ENCODE measurements around the gene LHFPL2.

The LHFPL2 gene

DNA sequence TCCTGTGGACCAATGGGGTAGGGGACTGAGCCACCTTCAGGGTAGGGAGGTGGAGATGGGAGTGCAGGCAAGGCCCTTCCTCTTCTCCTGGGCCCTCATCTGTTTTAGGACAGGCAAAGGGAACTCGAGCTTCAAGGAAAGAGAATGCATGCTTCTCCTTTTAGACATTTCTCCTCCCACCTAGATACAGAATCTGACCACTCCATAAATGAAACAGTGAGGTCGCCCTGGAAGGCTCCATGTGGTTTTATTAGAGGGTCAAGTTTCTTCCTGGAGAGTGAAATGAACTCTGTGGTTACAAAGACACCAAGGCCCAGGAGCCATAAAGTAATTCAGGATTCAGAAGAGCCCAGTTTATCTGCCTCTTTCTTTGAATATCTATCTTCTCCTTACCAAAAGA is 14.9 kb downstream of the LHFPL2 start:
- CTCF ChIA-PET, result interaction anchor here (1.3 to 2.2 kb wide), 6 partner anchors 13 to 253 kb away, joined by 3 to 6 read pairs (median 4); no protein-coding TSS in a partner anchor
- H3K4me3 ChIP-seq (ENCODE audit: low read depth, low read length), result no peak overlapping the region
- POLR2A ChIA-PET, result no interaction called here
- no peak for DNase-seq (ENCODE audit: low read depth, low spot score)
- TF ChIP-seq, protein P1, sequence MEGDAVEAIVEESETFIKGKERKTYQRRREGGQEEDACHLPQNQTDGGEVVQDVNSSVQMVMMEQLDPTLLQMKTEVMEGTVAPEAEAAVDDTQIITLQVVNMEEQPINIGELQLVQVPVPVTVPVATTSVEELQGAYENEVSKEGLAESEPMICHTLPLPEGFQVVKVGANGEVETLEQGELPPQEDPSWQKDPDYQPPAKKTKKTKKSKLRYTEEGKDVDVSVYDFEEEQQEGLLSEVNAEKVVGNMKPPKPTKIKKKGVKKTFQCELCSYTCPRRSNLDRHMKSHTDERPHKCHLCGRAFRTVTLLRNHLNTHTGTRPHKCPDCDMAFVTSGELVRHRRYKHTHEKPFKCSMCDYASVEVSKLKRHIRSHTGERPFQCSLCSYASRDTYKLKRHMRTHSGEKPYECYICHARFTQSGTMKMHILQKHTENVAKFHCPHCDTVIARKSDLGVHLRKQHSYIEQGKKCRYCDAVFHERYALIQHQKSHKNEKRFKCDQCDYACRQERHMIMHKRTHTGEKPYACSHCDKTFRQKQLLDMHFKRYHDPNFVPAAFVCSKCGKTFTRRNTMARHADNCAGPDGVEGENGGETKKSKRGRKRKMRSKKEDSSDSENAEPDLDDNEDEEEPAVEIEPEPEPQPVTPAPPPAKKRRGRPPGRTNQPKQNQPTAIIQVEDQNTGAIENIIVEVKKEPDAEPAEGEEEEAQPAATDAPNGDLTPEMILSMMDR (IDR thresholded peaks at IDR 0.05; ENCODE audit: insufficient read depth, low read length, missing control alignments), result no peak

DNA sequence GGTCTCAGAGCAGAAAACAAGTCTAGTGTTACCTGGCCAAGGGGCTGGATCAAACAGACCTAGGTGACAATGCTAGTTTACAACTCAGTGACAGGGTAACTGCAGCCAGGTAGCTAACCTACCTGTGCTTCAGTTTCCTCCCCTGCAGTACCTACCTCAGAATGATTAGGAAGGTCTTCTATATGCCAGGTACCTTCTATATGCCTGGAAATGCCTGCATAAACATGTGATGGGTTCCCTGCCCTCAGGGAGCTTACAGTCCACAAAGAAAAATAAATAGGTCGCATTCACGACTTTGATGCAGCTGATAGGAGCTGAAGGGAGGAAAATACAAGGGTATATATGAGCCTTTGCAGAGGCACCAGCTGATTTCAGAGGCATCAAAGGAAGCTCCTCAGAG is 16.1 kb downstream of the LHFPL2 start:
- DNase-seq (ENCODE audit: low read depth, low spot score), result no peak
- ChIA-PET POLR2A (no interaction called here), CTCF (interaction anchor here (0.7 to 2.2 kb wide), 7 partner anchors 9 to 254 kb away, joined by 3 to 6 read pairs (median 3); no protein-coding TSS in a partner anchor)
- H3K4me3 ChIP-seq (ENCODE audit: low read depth, low read length), result no peak overlapping the region
- TF ChIP-seq, protein P1 (IDR thresholded peaks at IDR 0.05; ENCODE audit: insufficient read depth, low read length, missing control alignments), result no peak

DNA sequence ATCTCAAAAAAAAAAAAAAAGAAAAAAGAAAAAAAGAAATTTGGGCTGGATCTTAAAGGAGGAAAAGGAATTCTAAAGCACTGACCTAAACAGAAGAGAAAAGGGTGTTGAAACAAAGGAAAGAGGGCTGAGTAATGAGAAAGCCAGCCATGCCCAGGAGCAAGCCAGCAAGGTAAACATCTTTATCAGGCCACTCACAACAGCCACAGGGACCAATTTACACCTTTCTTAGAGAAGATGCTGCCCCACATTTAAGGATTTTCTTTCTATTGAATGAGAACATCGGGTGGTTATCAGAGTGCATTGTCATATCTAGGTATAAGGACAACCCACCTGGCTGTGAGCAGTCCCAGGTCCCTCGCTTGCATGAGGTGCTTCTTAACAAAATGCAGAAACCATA is 16.6 kb downstream of the LHFPL2 start:
- no peak for DNase-seq (ENCODE audit: low read depth, low spot score)
- ChIA-PET POLR2A (no interaction called here), CTCF (interaction anchor here (1.0 to 2.2 kb wide), 4 partner anchors 9 to 94 kb away, joined by 3 to 6 read pairs (median 4); no protein-coding TSS in a partner anchor)
- TF ChIP-seq, protein P1 (IDR thresholded peaks at IDR 0.05; ENCODE audit: insufficient read depth, low read length, missing control alignments), result no peak
- H3K4me3 ChIP-seq (ENCODE audit: low read depth, low read length), result no peak overlapping the region

DNA sequence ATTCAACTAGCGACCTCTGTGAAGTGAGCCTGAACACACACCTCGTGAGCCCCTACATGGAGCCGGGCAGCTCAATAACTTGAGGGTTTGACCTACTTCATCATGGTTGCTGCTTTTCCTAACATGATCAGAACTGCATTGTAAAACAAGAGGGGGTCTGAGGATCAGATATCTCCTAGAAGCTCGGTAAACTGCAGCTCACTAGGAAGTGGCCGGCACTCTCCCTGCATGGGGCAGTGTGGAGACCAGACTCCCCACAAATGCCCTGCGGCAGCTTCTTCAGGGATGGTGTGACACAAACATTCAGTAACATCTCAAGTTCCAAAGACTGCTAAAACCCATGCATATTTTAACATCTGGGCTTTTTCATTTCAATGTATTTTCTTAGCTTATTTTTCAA is 18.5 kb downstream of the LHFPL2 start:
- ChIA-PET CTCF (interaction anchor here (0.6 to 1.7 kb wide), 4 partner anchors 93 to 335 kb away, joined by 3 to 7 read pairs (median 4); no protein-coding TSS in a partner anchor), POLR2A (no interaction called here)
- no peak for DNase-seq (ENCODE audit: low read depth, low spot score)
- TF ChIP-seq, protein P1 (IDR thresholded peaks at IDR 0.05; ENCODE audit: insufficient read depth, low read length, missing control alignments), result no peak
- no peak overlapping the region for H3K4me3 ChIP-seq (ENCODE audit: low read depth, low read length)

DNA sequence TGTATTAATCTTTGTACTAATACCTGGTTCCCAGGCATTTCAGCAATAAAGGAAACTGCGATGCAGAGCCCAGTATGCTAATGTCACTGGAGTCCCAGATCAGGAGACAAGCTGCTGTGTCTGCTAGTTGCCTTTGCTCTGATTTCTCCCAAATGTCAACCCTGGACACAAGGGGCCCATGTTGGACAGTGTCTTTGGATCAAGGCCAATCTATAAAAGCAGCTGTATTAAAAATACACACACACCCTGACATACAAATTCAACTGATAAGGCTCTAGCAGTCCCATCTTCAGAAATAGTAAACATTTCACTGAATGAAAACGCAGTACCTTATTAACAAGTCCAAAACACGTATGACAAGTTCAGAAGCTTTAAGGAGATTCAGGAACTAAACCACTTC is 18.9 kb downstream of the LHFPL2 start:
- no peak overlapping the region for H3K4me3 ChIP-seq (ENCODE audit: low read depth, low read length)
- no peak for DNase-seq (ENCODE audit: low read depth, low spot score)
- ChIA-PET CTCF (interaction anchor here (0.6 to 1.7 kb wide), 4 partner anchors 92 to 336 kb away, joined by 3 to 7 read pairs (median 4); no protein-coding TSS in a partner anchor), POLR2A (no interaction called here)
- TF ChIP-seq, protein P1 (IDR thresholded peaks at IDR 0.05; ENCODE audit: insufficient read depth, low read length, missing control alignments), result no peak

DNA sequence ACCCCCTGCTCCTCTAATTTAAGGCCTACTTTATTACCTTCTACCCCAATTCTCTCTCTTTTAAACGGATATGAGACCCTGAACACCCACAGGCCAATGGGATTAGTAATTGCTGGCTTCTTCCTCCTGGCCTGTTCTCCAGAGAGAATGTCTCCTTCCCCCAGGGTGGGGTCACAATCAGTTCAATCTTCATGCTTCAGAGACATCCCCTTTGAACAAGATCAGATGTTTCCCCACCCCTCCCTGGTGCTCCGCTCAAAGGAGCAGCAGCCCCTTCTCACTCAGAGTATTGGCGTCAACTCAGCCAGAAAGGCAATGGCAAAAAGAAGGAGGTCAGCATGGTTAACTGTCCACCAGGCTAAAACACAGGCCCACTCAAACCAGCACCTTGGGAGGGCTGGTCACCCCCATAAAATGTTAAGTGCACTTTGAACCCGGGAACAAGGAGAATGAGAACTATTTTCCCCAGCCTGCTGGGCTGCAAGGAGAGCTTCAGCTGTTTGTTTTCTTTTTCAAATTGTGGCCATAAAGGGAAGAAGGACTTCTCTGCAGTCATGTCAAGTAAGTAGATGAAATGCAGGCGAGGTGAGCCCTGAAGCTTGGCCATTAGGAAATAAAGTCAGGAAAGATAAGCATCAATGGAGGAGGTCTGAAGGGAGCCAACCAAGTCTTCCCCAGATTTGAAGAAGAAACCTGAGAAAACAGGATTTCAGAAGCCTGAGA is 20.1 kb downstream of the LHFPL2 start:
- no peak overlapping the region for H3K4me3 ChIP-seq (ENCODE audit: low read depth, low read length)
- ChIA-PET POLR2A (no interaction called here), CTCF (interaction anchor here (0.8 to 3.4 kb wide), 8 partner anchors 9 to 307 kb away, joined by 3 to 16 read pairs (median 4); no protein-coding TSS in a partner anchor)
- TF ChIP-seq, protein P1 (IDR thresholded peaks at IDR 0.05; ENCODE audit: insufficient read depth, low read length, missing control alignments), result no peak
- DNase-seq (ENCODE audit: low read depth, low spot score), result no peak

Data from AG04449 (cell line).